IgD-negative memory B cell (primary cell): Measurements from ENCODE around the gene ZBTB2. TPM values are rescaled to one million over a fixed set of nuclear protein-coding genes. Genes with fewer than 3 reads are reported as not detected.
"Not testable (repeated sequence)": the region's sequence is repeated elsewhere in the genome, so short reads cannot be mapped to it uniquely, and the experiment has no call there.

Experiments used
- H3K27ac Mint-ChIP-seq, 3 donors: one replicate each; pipeline ENCODE4 v1.8.0; 2020 to 2022; ENCODE audit warnings: mild to moderate bottlenecking in 3 of 3, mixed read lengths in 3 of 3, moderate library complexity in 1 of 3
- H3K27me3 Mint-ChIP-seq: one replicate; pipeline ENCODE4 v1.8.0; 2021; ENCODE audit warnings: mixed read lengths
- H3K36me3 Mint-ChIP-seq: one replicate; pipeline ENCODE4 v1.8.0; 2020; ENCODE audit warnings: mild to moderate bottlenecking, mixed read lengths
- H3K4me1 Mint-ChIP-seq, 3 donors: one replicate each; pipeline ENCODE4 v1.8.0; 2020 to 2022; ENCODE audit warnings: mixed read lengths in 3 of 3, mild to moderate bottlenecking in 1 of 3
- H3K4me3 Mint-ChIP-seq, 4 donors: one replicate each; pipeline ENCODE4 v1.8.0; 2020 to 2022; ENCODE audit warnings: mild to moderate bottlenecking in 4 of 4, mixed read lengths in 4 of 4, moderate library complexity in 3 of 4
- H3K9me3 Mint-ChIP-seq, 3 donors: one replicate each; pipeline ENCODE4 v1.8.0; 2020 to 2021; ENCODE audit warnings: mixed read lengths in 3 of 3, mild to moderate bottlenecking in 1 of 3
- polyA plus RNA-seq: library from polyadenylated mRNA; unstranded; fragments of 300-500 nt; fragmentation: Illumina TruSeq; gene quantifications from one replicate; pipeline ENCODE4 v1.2.3, GENCODE V29; 2021

ZBTB2 gene
- polyA plus RNA-seq, 1 donor from 2014 or later = 20.5 TPM

DNA sequence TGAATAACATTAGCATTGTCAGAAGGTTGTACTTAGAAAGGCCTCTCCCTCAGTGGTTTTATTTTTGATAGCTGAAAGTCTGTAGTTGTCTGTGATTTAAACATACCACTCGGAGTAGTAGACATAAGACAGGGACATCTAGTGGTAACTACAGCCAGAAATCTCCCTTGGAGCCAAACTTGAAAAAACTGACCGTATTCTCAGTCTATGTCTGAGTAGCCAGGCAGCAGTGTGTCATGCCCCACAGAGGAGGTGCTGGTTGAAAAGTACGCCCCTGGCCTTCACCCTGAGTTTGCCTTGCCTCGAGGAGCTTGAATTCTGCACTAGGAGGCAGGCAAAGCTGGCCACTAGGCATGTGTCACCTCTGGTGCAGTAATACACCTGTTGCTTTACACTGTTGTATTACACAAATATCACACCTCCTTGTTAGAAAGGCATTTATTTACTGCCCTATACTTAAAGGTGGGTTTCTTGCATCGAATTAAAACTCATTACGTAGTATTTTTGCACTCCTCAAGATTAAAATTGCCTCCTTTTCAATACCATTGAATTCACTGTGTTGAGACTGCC, 20.8 kb downstream of the ZBTB2 start:
- H3K4me1 Mint-ChIP-seq = peaks cover 8 to 17% (median 9%) of the 10 kb centered on the region in 3 donors
- no peak overlapping the region for H3K27ac Mint-ChIP-seq
- H3K36me3 Mint-ChIP-seq = peaks cover 19% of the 10 kb centered on the region
- no peaks in the 10 kb centered on the region for H3K9me3 Mint-ChIP-seq
- H3K4me3 Mint-ChIP-seq = no peak overlapping the region
- H3K27me3 Mint-ChIP-seq = no peaks in the 10 kb centered on the region

DNA sequence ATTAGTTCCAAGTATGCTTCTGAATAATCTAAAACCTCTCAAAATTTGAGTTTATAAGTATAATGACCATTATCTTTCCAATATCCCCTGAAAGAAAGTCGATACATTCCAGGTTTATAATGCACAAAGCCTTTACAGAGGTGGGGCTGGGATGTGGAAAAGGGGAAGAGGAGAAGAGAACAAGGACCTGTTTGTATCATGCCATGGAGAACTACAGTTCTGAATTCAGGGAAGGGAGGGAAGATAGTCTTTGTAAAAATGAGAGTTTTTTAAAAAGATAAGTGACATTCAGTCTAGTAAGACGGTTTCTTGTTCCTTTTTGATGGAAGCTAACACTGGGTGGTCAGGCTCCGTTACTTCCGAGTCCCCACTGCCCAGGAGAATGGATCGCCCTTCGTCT, 26.1 kb downstream of the ZBTB2 start:
- Mint-ChIP-seq H3K4me1 (no peaks in the 10 kb centered on the region), H3K27me3 (no peaks in the 10 kb centered on the region), H3K27ac (no peak overlapping the region), H3K4me3 (no peak overlapping the region), H3K9me3 (no peaks in the 10 kb centered on the region), H3K36me3 (peaks cover 9% of the 10 kb centered on the region)

DNA sequence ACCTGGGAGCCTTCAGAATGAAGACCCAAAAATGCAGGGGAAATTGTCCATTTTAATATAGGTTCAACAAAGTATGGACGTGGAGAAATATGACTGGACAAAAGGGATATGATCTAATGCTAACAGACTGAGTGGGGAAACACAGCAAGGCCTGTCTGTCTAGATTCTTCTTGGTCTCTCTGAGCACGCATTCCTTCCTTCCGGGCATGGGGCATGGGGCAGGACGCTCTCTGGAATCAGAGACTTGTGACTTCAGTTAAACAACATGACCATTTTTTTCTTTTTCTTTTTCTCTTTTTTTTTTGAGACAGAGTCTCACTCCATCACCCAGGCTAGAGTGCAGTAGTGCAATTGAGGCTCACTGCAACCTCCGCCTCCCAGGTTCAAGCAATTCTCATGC, 31.9 kb downstream of the ZBTB2 start:
- Mint-ChIP-seq H3K4me3 (no peak overlapping the region), H3K9me3 (no peaks in the 10 kb centered on the region), H3K27ac (no peak overlapping the region), H3K36me3 (peaks cover 5% of the 10 kb centered on the region), H3K4me1 (no peaks in the 10 kb centered on the region), H3K27me3 (no peaks in the 10 kb centered on the region)

DNA sequence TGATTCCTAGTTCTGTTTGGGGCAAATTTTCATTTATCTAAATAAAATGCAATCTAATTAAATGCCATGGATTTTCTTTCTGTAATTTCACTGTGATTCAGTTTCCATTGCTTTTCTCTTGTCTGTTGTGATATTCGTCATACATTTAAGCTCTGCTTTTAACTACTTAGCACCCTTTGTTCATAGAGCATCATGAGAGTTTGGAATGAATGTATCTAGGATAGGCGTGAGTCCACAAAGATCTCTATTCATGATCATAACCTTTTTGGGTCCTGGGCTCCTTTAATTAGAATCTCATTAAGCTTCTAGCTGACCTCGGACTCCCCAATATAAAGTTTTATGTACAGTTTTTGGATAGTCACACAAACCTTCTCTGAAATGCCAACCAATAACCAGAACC, 32.9 kb downstream of the ZBTB2 start:
- Mint-ChIP-seq H3K36me3 (peaks cover 4% of the 10 kb centered on the region), H3K4me3 (no peak overlapping the region), H3K4me1 (no peaks in the 10 kb centered on the region), H3K27me3 (no peaks in the 10 kb centered on the region), H3K27ac (no peak overlapping the region), H3K9me3 (no peaks in the 10 kb centered on the region)

DNA sequence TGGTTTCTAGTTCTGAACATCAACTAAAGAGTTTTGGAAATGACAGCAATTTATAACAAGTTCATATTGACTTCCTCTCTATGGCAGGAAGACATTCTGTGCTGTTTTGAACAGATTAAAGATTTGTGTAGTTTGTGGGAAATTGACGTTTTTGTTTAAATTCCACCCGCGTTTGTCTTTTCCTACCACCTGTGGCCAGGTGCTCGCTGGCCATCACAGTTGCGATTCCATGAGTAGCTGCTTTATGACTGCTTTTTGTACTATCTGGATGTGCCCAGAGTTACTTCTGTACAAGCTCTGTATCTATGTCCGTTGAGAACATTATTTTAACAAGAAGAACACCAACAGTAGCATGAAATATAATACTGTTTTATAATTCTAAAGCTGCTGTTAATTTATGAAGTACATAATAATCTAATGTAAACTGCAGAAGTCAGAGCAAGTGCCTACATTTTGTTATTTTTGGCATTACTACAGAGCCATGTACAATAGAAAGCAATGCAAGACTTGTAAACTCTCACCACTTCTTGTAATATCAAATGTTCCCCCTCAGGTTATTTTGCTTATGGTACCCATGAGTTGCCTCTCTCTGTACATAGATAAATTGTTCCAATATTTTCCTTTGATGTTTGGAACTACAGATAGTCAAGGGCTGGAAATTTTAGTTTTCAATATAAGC, 33.5 kb downstream of the ZBTB2 start:
- H3K9me3 Mint-ChIP-seq = no peaks in the 10 kb centered on the region
- H3K27me3 Mint-ChIP-seq = no peaks in the 10 kb centered on the region
- no peaks in the 10 kb centered on the region for H3K4me1 Mint-ChIP-seq
- H3K4me3 Mint-ChIP-seq = no peak overlapping the region
- H3K36me3 Mint-ChIP-seq = peaks cover 4% of the 10 kb centered on the region
- H3K27ac Mint-ChIP-seq = no peak overlapping the region

DNA sequence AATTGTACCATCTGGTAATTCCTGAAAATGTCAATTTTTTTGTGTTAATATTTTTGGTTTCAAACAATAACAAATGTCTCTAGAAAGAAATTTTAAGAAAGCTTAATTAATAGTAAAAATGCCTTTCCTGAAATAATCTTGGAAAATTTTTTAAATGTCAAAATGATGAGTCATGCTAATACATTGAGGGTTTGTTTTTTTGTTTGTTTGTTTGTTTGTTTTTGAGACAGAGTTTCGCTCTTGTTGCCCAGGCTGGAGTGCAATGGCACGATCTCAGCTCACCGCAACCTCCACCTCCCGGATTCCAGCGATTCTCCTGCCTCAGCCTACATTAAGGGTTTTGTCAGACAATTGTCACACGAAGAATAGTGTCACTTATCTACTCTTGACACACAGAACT, 34.4 kb downstream of the ZBTB2 start:
- not testable (repeated sequence) for H3K4me1 Mint-ChIP-seq, H3K9me3 Mint-ChIP-seq, H3K27ac Mint-ChIP-seq, H3K36me3 Mint-ChIP-seq, H3K27me3 Mint-ChIP-seq, H3K4me3 Mint-ChIP-seq

DNA sequence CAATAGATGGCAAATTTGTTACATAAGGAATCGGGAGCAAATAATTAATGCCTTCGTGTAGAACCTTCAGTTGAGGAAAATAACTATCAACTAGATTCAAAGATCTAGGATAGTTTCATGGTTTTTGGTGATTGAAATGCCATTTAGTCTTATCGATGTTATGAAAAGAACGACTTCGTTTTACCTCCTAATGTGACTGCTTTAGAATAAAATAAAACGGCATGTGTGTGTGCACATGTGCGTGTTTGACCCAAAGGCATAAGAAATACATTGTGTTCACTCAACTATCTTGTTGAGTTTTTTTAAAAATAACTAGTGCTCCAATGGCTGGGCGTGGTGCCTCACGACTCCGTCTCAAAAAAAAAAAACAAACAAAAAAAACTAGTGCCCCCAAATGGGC, 37.6 kb downstream of the ZBTB2 start:
- Mint-ChIP-seq H3K4me3 (no peak overlapping the region), H3K27ac (no peak overlapping the region), H3K9me3 (no peaks in the 10 kb centered on the region), H3K27me3 (no peaks in the 10 kb centered on the region), H3K4me1 (no peaks in the 10 kb centered on the region), H3K36me3 (peaks cover 4% of the 10 kb centered on the region)

DNA sequence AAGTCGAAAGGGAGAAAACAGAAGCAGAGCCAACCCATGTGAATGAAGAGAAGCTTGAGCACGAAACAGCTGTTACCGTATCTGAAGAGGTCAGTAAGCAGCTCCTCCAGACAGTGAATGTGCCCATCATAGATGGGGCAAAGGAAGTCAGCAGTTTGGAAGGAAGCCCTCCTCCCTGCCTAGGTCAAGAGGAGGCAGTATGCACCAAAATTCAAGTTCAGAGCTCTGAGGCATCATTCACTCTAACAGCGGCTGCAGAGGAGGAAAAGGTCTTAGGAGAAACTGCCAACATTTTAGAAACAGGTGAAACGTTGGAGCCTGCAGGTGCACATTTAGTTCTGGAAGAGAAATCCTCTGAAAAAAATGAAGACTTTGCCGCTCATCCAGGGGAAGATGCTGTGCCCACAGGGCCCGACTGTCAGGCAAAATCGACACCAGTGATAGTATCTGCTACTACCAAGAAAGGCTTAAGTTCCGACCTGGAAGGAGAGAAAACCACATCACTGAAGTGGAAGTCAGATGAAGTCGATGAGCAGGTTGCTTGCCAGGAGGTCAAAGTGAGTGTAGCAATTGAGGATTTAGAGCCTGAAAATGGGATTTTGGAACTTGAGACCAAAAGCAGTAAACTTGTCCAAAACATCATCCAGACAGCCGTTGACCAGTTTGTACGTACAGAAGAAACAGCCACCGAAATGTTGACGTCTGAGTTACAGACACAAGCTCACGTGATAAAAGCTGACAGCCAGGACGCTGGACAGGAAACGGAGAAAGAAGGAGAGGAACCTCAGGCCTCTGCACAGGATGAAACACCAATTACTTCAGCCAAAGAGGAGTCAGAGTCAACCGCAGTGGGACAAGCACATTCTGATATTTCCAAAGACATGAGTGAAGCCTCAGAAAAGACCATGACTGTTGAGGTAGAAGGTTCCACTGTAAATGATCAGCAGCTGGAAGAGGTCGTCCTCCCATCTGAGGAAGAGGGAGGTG, 38.7 kb downstream of the ZBTB2 start:
- Mint-ChIP-seq H3K27ac (no peak overlapping the region), H3K4me1 (no peaks in the 10 kb centered on the region), H3K27me3 (no peaks in the 10 kb centered on the region), H3K36me3 (no peaks in the 10 kb centered on the region), H3K4me3 (no peak overlapping the region), H3K9me3 (no peaks in the 10 kb centered on the region)

DNA sequence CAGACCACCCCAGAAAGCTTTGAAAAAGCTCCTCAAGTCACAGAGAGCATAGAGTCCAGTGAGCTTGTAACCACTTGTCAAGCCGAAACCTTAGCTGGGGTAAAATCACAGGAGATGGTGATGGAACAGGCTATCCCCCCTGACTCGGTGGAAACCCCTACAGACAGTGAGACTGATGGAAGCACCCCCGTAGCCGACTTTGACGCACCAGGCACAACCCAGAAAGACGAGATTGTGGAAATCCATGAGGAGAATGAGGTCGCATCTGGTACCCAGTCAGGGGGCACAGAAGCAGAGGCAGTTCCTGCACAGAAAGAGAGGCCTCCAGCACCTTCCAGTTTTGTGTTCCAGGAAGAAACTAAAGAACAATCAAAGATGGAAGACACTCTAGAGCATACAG, 39.6 kb downstream of the ZBTB2 start:
- Mint-ChIP-seq H3K27ac (no peak overlapping the region), H3K4me1 (no peaks in the 10 kb centered on the region), H3K4me3 (no peak overlapping the region), H3K27me3 (no peaks in the 10 kb centered on the region), H3K9me3 (no peaks in the 10 kb centered on the region), H3K36me3 (no peaks in the 10 kb centered on the region)

DNA sequence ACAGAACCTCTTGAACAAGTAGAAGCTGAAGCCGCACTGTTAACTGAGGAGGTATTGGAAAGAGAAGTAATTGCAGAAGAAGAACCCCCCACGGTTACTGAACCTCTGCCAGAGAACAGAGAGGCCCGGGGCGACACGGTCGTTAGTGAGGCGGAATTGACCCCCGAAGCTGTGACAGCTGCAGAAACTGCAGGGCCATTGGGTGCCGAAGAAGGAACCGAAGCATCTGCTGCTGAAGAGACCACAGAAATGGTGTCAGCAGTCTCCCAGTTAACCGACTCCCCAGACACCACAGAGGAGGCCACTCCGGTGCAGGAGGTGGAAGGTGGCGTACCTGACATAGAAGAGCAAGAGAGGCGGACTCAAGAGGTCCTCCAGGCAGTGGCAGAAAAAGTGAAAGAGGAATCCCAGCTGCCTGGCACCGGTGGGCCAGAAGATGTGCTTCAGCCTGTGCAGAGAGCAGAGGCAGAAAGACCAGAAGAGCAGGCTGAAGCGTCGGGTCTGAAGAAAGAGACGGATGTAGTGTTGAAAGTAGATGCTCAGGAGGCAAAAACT, 40.1 kb downstream of the ZBTB2 start:
- Mint-ChIP-seq H3K4me3 (no peak overlapping the region), H3K27ac (no peak overlapping the region), H3K4me1 (no peaks in the 10 kb centered on the region), H3K9me3 (no peaks in the 10 kb centered on the region), H3K36me3 (no peaks in the 10 kb centered on the region), H3K27me3 (no peaks in the 10 kb centered on the region)

DNA sequence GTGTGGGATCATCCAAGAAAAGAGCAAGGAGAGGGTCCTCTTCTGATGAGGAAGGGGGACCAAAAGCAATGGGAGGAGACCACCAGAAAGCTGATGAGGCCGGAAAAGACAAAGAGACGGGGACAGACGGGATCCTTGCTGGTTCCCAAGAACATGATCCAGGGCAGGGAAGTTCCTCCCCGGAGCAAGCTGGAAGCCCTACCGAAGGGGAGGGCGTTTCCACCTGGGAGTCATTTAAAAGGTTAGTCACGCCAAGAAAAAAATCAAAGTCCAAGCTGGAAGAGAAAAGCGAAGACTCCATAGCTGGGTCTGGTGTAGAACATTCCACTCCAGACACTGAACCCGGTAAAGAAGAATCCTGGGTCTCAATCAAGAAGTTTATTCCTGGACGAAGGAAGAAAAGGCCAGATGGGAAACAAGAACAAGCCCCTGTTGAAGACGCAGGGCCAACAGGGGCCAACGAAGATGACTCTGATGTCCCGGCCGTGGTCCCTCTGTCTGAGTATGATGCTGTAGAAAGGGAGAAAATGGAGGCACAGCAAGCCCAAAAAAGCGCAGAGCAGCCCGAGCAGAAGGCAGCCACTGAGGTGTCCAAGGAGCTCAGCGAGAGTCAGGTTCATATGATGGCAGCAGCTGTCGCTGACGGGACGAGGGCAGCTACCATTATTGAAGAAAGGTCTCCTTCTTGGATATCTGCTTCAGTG, 40.8 kb downstream of the ZBTB2 start:
- no peaks in the 10 kb centered on the region for H3K27me3 Mint-ChIP-seq
- H3K36me3 Mint-ChIP-seq = no peaks in the 10 kb centered on the region
- H3K4me3 Mint-ChIP-seq = no peak overlapping the region
- H3K27ac Mint-ChIP-seq = no peak overlapping the region
- H3K4me1 Mint-ChIP-seq = no peaks in the 10 kb centered on the region
- no peaks in the 10 kb centered on the region for H3K9me3 Mint-ChIP-seq

DNA sequence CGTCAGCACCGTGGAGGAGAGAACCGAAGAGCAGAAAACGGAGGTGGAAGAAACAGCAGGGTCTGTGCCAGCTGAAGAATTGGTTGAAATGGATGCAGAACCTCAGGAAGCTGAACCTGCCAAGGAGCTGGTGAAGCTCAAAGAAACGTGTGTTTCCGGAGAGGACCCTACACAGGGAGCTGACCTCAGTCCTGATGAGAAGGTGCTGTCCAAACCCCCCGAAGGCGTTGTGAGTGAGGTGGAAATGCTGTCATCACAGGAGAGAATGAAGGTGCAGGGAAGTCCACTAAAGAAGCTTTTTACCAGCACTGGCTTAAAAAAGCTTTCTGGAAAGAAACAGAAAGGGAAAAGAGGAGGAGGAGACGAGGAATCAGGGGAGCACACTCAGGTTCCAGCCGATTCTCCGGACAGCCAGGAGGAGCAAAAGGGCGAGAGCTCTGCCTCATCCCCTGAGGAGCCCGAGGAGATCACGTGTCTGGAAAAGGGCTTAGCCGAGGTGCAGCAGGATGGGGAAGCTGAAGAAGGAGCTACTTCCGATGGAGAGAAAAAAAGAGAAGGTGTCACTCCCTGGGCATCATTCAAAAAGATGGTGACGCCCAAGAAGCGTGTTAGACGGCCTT, 41.6 kb downstream of the ZBTB2 start:
- no peaks in the 10 kb centered on the region for H3K4me1 Mint-ChIP-seq
- no peak overlapping the region for H3K4me3 Mint-ChIP-seq
- no peaks in the 10 kb centered on the region for H3K36me3 Mint-ChIP-seq
- no peak overlapping the region for H3K27ac Mint-ChIP-seq
- H3K9me3 Mint-ChIP-seq = no peaks in the 10 kb centered on the region
- no peaks in the 10 kb centered on the region for H3K27me3 Mint-ChIP-seq

DNA sequence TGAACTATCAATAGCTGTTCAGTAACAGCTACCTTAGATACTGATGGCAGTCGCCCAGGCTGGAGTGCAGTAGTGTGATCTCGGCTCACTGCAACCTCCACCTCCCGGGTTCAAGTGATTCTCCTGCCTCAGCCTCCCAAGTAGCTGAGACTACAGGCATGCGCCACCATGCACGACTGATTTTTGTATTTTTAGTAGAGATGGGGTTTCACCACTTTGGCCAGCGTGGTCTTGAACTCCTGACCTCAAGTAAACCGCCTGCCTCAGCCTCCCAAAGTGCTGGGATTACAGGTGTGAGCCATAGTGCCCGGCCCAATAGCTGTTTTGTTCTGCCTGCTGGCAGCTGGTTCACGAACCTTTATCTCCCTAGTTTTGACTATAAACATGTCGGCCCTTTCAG, 48.6 kb downstream of the ZBTB2 start:
- not testable (repeated sequence) for H3K9me3 Mint-ChIP-seq, H3K4me3 Mint-ChIP-seq, H3K36me3 Mint-ChIP-seq, H3K27ac Mint-ChIP-seq, H3K27me3 Mint-ChIP-seq, H3K4me1 Mint-ChIP-seq

DNA sequence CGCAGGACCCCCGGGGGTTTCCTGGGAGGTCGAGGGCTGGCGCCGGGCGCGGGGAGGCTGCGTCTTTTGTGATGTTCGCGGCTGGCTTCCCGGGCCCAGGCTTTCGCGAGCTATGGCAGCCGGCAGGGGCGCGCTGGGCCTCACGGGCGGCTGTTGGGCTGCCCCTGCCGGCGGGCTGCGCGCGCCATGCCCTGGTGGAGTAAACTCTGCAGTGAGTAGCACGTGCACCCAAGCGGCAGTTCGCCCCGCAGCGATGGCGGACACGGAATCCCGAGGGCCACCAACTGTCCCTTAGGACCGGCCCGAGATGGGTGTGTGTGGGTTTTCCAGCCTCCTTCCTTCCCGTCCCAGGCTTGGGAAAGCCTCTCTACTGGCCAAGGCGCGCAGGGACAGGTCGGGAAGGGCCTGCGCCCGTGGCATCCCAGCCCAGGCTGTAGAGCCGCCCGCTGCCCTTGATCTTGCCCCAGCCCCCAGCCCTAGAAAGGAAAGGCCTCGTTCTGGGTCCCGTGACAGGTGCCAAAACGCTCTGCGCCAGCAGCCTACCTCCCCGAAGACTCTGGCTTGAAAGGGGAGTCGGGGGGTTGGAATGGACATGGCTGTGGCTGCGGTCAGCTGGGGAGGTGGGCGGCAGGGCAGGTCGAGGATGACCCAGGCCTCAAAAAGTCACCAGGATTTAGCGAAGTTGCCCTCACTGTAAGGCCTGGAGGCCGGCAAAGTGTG, 49.7 kb downstream of the ZBTB2 start:
- Mint-ChIP-seq H3K27ac (no peak overlapping the region), H3K36me3 (no peaks in the 10 kb centered on the region), H3K27me3 (peaks cover 10% of the 10 kb centered on the region), H3K4me3 (no peak overlapping the region), H3K4me1 (peaks cover 0 to 2% (median 0%) of the 10 kb centered on the region in 3 donors), H3K9me3 (peaks cover 0 to 2% (median 0%) of the 10 kb centered on the region in 3 donors)
